CD4-positive, alpha-beta T cell treated with Interleukin-17A for 4 hours (primary cell): ENCODE measurements around the gene C2CD3.
"Not testable (repeated sequence)": the region's sequence is repeated elsewhere in the genome, so short reads cannot be mapped to it uniquely, and the experiment has no call there.

Experiments
- DNase-seq: peaks from one replicate; pipeline ENCODE4 v3.0.0-alpha.2; 2020; ENCODE audit warnings: mixed read lengths

Gene C2CD3

DNA sequence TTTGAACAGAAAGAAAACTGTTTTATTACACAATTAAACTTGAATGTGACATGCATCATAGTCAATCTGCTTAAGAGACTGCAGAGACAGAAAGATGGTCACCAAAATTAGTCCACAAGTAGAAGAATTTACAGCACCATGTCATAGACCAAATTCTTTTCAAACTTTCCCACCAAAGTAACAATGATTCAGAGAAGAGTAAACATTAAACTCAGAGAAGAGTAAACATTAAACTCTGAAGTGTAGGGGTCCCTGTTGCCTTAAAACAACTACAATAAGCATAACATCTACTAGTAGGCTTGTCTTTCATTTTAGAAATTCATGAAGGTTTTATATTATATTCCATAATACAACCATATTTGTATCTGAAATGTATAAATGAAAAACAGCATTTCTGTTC lies 104.1 kb downstream of the C2CD3 start:
- DNase-seq: not testable (repeated sequence)

DNA sequence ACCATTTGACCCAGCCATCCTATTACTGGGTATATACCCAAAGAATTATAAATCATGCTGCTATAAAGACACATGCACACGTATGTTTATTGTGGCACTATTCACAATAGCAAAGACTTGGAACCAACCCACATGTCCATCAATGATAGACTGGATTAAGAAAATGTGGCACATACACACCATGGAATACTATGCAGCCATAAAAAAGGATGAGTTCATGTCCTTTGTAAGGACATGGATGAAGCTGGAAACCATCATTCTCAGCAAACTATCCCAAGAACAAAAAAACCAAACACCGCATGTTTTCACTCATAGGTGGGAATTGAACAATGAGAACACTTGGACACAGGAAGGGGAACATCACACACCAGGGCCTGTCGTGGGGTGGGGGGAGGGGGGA lies 105.3 kb downstream of the C2CD3 start:
- not testable (repeated sequence) for DNase-seq

DNA sequence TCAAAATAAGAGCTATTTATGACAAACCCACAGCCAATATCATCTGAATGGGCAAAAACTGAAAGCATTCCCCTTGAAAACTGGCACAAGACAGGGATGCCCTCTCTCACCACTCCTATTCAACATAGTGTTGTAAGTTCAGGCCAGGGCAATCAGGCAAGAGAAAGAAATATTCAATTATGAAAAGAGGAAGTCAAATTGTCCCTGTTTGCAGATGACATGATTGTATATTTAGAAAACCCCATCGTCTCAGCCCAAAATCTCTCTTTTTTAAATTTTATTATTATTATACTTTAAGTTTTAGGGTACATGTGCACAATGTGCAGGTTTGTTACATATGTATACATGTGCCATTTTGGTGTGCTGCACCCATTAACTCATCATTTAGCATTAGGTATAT lies 107.2 kb downstream of the C2CD3 start:
- not testable (repeated sequence) for DNase-seq

DNA sequence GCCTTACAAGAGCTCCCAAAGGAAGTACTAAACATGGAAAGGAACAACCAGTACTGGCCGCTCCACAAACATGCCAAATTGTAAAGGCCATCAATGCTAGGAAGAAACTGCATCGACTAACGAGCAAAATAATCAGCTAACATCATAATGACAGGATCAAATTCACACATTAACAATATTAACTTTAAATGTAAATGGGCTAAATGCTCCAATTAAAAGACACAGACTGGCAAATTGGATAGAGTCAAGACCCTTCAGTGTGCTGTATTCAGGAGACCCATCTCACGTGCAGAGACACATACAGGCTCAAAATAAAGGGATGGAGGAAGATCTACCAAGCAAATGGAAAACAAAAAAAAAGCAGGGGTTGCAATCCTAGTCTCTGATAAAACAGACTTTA lies 109.2 kb downstream of the C2CD3 start:
- not testable (repeated sequence) for DNase-seq

DNA sequence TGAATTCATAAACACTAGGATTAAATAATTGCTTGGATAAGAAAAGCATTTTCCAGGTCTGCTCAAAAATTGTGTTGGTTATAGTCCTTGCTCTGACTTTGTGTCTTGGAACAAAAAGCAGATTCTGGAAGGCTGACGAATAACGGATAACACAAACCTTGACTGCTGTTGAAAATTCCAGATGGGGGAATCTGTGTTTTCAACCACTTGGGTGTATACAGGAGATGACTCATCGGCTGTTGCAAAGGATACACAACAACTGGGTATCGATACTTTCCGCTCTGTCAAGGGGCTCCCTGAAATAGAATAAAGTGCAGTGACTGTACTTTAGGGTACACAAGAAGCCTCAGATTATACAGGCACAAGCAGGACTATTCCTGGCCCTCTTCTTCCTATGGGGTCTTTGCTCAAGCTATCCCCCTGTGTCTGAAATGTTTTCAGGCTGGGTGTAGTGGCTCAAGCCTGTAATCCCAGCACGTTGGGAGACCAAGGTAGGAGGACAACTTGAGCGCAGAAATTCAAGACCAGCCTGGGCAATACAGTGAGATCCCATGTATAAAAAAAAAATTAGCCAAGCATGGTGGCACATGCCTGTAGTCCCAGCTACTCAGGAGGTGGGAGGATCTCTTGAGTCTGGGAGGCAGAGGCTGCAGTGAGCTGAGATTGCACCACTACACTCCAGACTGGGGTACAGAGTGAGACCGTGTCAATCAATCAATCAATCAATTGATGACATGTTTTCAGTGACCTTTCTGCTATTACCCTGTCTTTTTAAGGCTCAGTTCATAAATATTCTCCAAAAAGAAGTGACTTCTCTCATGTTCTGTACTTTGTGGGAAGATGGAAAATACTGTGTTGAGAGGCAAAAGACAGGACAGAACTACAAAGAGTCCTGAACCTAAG lies 113.3 kb downstream of the C2CD3 start:
- no peak for DNase-seq

DNA sequence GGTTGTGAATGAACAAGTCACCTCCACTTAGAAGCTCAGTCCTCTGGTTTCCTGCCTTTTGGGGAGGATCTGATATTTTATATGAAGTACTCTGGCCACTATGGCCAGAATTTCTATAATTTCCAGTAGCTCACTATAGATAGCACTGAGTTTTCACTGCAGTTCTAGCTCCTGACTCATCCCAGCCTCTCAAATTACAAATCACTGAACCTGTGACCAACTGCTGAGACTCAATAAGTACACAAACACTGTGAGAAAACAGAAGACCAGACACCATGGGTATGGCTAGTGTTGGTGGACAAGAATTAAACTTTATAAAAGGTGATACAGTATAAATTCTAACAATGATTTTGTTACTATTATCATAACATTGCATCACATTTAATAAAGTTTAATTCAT lies 114.9 kb downstream of the C2CD3 start:
- no peak for DNase-seq

DNA sequence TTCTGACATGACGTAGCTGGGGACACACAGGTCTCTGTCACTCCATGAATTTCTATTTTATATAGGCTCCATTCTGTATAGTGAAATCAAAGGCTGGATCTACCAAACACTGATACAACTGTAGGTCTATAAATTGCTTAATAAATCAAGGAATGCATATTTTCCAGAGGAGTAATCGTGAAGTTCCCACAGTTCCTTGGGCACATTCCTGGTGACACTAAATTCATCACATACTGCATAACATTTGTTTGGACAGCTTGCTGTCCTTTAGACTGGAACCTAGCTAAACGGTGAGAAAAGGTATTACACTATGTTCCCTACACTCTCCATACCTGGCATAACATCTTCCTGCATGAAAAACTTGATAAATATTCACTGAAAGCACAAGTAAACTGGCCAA lies 120.3 kb downstream of the C2CD3 start:
- DNase-seq: no peak

DNA sequence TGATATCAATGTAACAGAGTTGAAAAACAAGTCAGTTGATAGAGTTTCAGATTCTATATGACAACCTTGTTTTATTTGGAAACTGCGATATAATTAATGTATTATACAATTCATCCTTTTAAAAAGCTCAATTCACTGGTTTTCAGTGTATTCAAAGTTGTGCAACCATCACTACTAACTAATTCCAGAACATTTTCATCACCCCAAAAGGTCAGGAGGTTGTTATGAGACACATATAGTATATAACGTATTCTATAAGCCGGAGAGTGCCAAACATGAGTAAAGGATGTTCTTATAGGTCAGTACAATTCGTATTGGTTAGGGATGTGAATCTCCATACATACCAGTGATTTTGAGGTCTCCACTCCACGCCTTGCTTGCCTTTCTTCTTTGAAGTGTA lies 121.8 kb downstream of the C2CD3 start:
- no peak for DNase-seq

DNA sequence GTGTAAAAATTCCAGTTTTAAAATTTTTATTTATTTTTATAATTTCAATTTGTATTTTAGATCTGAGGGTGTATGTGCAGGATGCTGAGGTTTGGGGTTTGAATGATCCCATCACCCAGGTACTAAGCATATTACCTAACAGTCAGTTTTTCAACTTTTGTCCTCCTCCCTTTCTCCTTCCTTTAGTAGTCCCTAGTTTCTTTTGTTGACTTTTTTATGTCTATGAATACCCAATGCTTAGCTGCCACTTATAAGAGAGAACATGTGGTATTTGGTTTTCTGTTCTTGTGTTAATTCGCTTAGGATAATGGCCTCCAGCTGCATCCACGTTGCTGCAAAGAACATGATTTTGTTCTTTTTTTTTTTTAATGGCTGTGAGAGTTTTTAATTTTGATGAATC lies 126.3 kb downstream of the C2CD3 start:
- DNase-seq: no peak

DNA sequence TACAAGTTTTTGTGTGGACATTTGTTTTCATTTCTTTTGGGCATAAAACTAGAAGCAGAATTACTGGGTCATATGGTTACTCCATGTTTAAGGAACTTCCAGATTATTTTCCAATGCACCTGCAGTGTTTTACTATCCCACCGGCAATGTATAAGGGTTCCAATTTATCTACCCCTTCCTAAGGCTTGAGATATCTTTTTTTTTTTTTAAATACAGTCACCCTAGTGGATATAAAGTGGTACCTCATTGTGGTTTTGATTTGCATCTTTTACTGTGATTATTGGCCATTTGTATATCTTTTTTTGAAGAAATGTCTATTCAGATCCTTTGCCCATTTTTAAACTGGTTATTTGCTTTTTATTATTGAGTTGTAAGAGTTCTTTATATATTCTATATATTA lies 127.4 kb downstream of the C2CD3 start:
- DNase-seq: no peak

DNA sequence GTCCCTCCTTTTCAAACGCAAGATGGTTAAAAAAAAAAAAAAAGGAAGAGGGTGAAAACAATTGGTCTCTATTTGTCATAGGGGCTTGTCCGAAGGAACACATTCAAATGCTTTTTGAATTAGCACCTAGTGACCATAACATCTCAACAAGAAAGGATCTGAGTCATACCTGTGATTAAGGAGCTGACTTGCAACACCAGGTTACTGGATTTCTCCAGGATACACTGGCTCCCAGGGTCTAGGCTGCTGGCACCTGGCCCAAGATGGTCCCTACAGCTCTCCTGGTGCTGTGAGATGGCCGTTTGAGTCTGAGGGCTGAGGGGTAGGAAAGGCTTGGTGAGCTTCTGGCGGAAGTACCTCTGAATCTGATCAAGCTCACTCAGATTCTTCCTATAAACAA lies 133.5 kb downstream of the C2CD3 start:
- no peak for DNase-seq

DNA sequence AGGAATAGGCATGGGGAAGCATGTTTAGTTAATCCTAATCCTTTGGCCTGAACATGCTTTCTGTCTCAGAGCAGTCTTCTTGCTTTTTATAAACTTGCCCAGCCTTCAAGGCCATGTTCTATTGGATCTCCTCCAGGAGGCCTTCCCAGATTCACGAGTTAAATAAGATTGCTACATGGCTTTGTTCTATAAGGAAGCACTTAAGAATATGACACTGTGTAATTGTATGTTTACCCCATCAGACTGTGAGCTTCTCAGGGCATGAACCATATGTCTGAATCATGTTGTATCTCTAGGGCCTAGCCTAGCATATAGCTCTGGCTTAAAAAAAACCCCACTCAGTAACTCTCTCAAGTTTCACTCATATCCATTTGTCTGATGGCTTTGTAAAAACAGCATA lies 135.5 kb downstream of the C2CD3 start:
- DNase-seq: no peak

DNA sequence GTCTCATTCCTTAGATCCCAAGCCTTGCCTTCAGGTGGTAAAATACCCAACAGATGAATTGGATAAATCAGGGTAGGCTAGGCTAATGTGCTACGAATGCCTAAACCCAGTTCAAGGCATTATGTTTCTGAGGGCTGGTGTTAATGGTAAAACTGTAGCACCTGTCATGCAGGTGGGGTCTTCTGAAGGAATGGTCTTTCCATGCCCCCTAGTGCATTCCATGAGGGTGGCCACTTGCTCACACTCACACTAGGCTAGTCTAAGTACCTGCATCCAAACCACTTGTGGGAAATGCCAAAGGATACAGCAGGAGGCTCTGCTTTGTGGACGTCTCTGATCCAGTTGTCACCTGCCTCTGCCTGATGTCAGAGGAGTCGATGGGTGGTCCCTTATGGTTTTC lies 137.8 kb downstream of the C2CD3 start:
- DNase-seq: peak; percentile 47

DNA sequence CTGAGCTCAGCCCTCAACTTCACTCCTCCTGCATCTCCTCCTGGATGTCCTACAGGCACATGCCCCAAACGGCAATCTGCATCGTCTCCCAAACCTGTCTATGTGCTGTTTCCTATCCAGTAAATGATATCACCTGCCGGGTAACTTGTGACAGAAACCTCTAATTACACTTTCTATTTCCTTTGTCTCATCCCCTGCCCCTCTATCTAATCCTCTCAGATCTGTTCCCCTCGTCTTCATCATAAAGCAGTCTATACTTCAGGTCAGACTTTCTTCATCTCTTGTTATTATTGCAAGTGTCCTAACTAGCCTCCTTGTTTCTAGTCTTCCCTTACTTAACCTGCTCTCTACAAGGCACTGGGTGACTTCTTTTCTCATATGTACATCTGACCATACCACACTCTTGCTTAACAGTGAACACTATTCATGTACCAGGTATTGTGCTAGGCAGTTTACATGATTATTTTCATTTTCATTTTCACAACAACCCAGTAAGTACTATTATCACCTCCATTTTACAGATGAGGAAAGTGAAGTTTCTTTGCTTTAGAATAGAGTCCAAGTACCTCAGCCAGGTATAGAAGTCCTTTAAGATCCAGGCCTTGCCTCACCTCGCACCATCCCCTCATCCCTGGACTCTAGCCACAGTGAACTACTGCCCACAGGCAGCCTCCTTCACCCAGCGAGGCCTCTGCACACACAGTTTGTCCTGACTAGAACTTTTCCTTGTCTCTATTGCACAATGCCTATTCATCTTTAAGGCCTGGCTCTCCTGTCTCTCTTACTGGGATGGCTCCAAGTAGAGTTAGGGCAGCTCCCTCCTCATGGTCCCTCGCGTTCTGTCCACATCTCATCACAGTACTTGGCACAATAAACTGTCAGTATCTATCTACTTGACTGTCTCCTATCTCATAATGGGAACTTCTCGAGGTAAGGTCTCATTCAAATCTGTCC lies 139.8 kb downstream of the C2CD3 start:
- DNase-seq: no peak

DNA sequence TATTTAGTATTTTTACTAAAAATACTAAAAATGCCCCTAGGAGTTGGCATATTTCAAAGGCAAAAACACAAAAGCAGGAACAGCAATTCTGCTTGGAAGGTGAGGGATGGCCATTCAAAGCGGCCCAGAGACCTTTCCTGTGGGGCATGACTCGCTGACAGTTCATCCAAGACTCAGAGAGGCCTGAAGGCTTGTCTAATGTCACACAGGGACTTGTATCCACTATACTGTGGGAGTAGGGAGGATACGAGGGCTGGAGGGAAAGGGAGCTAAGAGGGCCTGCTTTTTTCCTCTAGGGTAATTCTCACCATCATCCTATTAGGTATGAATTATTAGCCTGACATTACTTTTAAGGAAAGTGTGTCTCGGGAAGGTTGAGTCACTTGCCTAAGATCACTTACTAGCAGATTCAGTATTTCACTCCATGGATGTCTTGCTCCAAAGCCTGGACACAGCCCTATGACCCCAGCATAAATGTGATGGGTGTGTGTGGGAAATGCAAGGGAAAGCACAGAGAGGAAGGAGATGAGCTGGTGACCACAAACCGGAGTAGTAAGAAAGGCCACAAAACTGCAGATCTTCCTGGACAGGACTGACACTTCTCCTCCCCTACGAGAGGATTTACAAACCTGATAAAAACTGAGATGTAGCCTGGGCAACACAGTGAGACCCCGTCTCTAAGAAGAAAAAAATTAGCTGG lies 145.2 kb downstream of the C2CD3 start:
- no peak for DNase-seq

DNA sequence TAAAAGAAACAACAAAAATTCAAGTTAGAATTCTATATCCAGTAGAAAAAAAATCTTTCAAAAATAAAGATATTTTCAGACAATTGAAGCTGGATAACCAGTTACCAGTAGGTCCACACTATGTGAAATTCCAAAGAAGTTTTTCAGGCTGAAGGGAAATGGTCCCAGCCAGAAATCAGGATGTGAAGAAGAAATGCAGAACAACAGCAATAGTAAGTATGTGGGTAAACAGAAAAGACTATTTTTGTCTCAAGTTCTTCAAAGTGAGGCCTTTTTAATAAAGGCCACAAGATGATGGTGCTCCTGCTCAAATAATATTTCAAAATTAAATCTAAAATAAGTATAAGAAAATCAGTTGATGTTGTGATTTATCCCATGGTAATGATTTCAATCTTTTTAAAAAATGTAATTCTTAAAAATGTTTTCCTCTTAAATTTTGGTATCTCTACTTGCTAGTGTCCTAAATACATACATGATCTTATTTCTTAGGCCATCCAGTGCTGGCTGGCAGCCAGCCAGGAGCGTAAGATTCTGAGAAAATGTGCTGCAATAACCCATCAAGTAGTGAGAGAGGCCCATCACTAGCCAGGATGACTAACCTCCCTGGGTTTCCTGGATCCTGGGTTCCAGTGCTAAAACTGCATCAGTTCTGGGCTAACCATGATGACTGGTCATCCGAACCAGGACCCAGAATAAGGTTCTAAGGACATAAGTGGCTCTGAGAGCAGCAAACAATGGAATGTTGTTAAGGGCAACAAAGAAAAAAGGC lies 146.4 kb downstream of the C2CD3 start:
- DNase-seq: peak; percentile 37

DNA sequence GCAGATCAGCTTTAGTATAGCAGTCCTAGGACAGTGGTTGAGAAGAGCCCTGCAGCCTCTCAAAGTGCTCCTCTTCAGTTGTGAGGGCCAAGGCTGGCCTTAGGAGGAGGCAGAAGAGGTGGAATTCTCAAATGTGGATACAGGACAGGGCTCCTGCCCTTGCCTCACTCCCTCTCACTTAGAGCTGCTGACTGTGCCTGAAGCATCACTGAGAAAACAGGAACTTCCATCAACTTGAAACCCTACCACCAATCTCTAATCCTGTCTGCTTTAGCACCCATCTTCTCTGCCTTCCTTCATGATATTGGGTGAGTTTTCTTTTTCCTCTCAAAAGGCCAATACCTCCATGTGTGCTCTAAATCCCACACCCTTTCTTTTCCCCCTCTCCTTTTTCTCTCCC lies 147.5 kb downstream of the C2CD3 start:
- no peak for DNase-seq

DNA sequence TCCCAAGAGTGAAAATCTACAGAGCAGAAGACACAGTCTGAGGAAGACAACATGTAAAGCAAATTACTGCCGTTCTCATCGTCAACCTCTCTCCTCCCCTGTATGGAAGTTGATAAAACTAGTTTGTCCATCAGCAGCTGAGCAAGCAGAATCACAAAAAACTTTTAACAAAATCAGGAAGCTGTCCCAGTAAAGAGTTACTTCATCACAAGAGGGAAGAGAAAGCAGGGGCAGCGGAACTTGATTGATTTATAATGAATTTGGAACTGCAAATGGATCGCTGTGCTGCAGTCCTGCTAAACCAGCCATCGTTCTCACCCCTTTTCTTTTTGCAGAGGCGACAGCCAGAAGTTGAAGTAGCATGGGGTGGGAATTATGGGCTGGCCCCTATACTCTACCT lies 148.3 kb downstream of the C2CD3 start:
- DNase-seq: no peak

DNA sequence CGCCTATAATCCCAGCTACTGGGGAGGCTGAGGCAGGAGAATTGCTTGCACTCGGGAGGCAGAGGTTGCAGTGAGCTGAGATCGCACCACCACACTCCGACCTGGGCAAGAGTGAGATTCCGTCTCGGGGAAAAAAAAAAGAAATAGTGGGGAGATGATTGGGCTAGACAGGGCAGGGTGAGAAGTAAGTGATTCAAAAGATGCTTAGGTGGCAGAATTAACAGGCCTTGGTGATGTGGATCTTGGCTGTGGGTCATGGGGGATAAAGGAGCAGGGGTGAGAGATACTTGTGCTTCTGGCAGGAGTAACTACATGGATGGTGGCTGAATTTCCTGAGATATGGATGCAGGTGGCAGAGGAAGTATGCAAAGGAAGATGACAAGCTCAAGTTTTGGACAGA lies 148.8 kb downstream of the C2CD3 start:
- DNase-seq: no peak

DNA sequence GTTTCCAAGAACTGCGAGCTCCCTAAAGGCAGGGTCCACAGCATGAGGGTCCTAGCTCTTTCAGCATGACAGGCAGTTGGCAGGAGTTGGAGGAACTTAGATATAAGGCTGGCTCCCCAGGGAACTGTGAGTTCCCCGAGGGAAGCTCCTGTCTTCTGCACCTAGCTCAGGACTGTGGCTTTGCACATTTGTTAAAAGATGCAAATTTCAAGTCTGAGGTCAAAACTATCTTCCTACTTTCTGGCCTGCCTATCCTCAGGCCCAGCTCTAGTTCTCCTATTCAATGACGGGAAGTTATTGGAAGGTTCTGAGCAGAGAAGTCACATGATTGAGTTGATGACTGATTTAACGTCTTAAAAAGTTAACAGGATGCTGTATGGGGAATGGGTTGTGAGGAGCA lies 150.3 kb downstream of the C2CD3 start:
- DNase-seq: no peak

DNA sequence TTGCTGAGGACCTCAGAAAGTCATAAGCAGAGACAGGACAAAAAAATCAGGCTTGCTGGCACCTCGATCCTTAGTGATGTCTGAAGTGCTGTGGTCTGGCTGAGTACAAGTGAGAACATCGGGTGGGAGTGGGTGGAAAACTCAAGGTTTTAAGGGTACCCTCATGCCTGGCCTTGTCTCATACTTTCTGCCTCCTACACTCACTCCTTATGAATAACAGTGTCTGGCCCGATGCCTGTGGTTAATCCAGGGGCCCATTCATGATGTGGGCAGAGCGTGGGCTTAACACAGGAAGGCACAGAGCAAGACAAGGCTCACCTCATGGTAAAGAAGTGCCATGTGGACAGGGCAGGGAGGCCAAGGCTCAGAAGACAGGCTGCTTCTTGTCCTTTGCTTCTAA lies 150.9 kb downstream of the C2CD3 start:
- DNase-seq: peak; percentile 34

DNA sequence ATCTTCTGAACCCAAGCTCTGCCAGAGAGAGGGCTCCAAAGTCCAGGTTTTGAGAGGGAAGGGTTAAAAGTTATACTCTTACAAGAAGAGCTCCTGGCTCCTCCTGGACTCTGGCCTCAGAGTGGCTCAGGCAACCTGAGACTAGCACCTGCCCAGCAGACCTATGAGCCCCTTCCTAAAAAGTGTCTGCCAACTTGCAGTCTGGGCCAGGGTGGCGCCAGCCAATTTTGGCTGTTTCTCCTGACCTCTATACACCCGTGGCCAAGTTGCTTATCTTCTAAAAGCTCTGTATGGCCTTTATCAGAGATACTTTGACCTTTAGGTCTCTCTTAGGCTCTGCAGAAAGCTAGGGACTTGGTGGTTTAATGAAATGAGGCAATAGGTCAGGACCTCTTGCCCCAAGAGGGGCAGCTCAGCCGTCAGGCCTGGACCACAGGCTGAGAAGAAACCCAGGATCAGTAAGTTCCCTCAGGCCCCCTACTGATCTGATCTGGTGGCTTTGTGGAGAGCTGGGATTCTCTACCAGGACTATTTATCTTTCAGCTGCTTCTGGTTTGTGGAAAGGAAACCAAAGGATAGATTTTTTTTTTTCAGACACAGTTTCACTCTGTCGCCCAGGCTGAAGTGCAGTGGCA lies 151.6 kb downstream of the C2CD3 start:
- DNase-seq: no peak
